PFSK-1 (cell line): Measurements from ENCODE around the gene PLSCR1.

ENCODE experiments used
- FOXP2 ChIP-seq: optimal IDR thresholded peaks from 2 replicates; pipeline ENCODE3; 2011; ENCODE audit warnings: borderline replicate concordance, control low read depth, inconsistent platforms; ENCODE audit not compliant: insufficient read depth; ENCODE audit errors: extremely low read length, extremely low read depth
- POLR2AphosphoS5 ChIP-seq: IDR thresholded peaks from 2 replicates; pipeline ENCODE4 v1.6.1; 2012; ENCODE audit warnings: low read depth, mild to moderate bottlenecking, control low read depth, low read length, moderate library complexity
- REST ChIP-seq, 2 experiments: IDR thresholded peaks; 2 replicates each; pipeline versions ENCODE4 v1.6.1 to v1.8.0; 2011 to 2012; ENCODE audit warnings: low read depth in 2 of 2, low read length in 2 of 2, control low read depth in 1 of 2, inconsistent platforms in 1 of 2, mild to moderate bottlenecking in 1 of 2, moderate library complexity in 1 of 2; ENCODE audit not compliant: insufficient read depth in 1 of 2
- SIN3A ChIP-seq: IDR thresholded peaks from 2 replicates; pipeline ENCODE4 v1.6.1; 2012; ENCODE audit warnings: mild to moderate bottlenecking, low read length, moderate library complexity, borderline replicate concordance; ENCODE audit not compliant: insufficient read depth
- TAF1 ChIP-seq: IDR thresholded peaks from 2 replicates; pipeline ENCODE4 v1.6.1; 2012; ENCODE audit warnings: low read length, control low read depth, borderline replicate concordance; ENCODE audit not compliant: insufficient read depth

The PLSCR1 gene

GRCh38 chr3:146470425-146470990, 73.9 kb downstream of the PLSCR1 start:
- TF ChIP-seq REST (IDR thresholded peaks at IDR 0.05; ENCODE audit: insufficient read depth in 1 of 2, low read depth in 2 of 2, low read length in 2 of 2) (no peak), SIN3A (no peak), TAF1 (no peak), FOXP2 (no peak), POLR2AphosphoS5 (no peak)

- no peak for TF ChIP-seq REST (IDR thresholded peaks at IDR 0.05; ENCODE audit: insufficient read depth in 1 of 2, low read depth in 2 of 2, low read length in 2 of 2)
- TF ChIP-seq POLR2AphosphoS5: no peak
Measured at GRCh38 chr3:146469150-146470017, 75.0 kb downstream of the PLSCR1 start, which contains the start of gene PLSCR2. Gene PLSCR2 (minus strand): TSS chr3:146469561. CDS start chr3:146459904, 9,657 bp downstream.

GRCh38 chr3:146468671-146469149, 75.7 kb downstream of the PLSCR1 start:
- TF ChIP-seq SIN3A (no peak), REST (IDR thresholded peaks at IDR 0.05; ENCODE audit: insufficient read depth in 1 of 2, low read depth in 2 of 2, low read length in 2 of 2) (no peak)

GRCh38 chr3:146468234-146468633, 76.2 kb downstream of the PLSCR1 start:
- TF ChIP-seq REST (IDR thresholded peaks at IDR 0.05; ENCODE audit: insufficient read depth in 1 of 2, low read depth in 2 of 2, low read length in 2 of 2): no peak
- TF ChIP-seq SIN3A: no peak
- no peak for TF ChIP-seq FOXP2
- no peak for TF ChIP-seq POLR2AphosphoS5
- TF ChIP-seq TAF1: no peak

GRCh38 chr3:146466604-146467003, 77.8 kb downstream of the PLSCR1 start:
- TF ChIP-seq SIN3A (no peak), TAF1 (no peak), REST (IDR thresholded peaks at IDR 0.05; ENCODE audit: insufficient read depth in 1 of 2, low read depth in 2 of 2, low read length in 2 of 2) (no peak), FOXP2 (no peak), POLR2AphosphoS5 (no peak)
